Hepatocyte (in vitro differentiated cells): Measurements from ENCODE around the gene KCNJ16. TPM values are rescaled to one million over a fixed set of nuclear protein-coding genes. Genes with fewer than 3 reads are reported as not detected.

ENCODE experiments used
- DNase-seq: peaks from one replicate; pipeline ENCODE4 v3.0.0-alpha.2; 2016; ENCODE audit warnings: low spot score
- H2AFZ ChIP-seq: fragments of 200-600 bp; sonication (generic); 2 replicates; pipeline ENCODE4 v1.6.0; 2016; ENCODE audit warnings: antibody characterized with exemption, mild to moderate bottlenecking
- H3K27ac ChIP-seq: fragments of 200-600 bp; sonication (generic); 2 replicates; pipeline ENCODE4 v1.5.1; 2016; ENCODE audit warnings: mild to moderate bottlenecking
- H3K27me3 ChIP-seq: fragments of 200-600 bp; sonication (generic); 2 replicates; pipeline ENCODE4 v1.6.1; 2016
- H3K36me3 ChIP-seq: fragments of 200-600 bp; sonication (generic); replicated peaks from 2 replicates; pipeline ENCODE4 v1.5.1; 2016; ENCODE audit warnings: low read depth; ENCODE audit not compliant: insufficient read depth
- H3K4me1 ChIP-seq: fragments of 200-600 bp; sonication (generic); 2 replicates; pipeline ENCODE4 v1.5.1; 2016; ENCODE audit warnings: mild to moderate bottlenecking, moderate library complexity; ENCODE audit not compliant: insufficient read depth
- H3K4me2 ChIP-seq: fragments of 200-600 bp; sonication (generic); 2 replicates; pipeline ENCODE4 v1.6.0; 2016
- H3K4me3 ChIP-seq: fragments of 200-600 bp; sonication (generic); 2 replicates; pipeline ENCODE4 v1.5.1; 2016; ENCODE audit warnings: mild to moderate bottlenecking
- H3K79me2 ChIP-seq: fragments of 200-600 bp; sonication (generic); 2 replicates; pipeline ENCODE4 v1.6.0; 2017; ENCODE audit warnings: mild to moderate bottlenecking
- H3K9me2 ChIP-seq: fragments of 200-600 bp; sonication (generic); replicated peaks from 2 replicates; pipeline ENCODE4 v1.6.0; 2017; ENCODE audit warnings: mild to moderate bottlenecking; ENCODE audit not compliant: insufficient read depth
- H3K9me3 ChIP-seq: fragments of 200-600 bp; sonication (generic); 2 replicates; pipeline ENCODE4 v1.5.1; 2016; ENCODE audit warnings: low read depth, mild to moderate bottlenecking
- H4K20me1 ChIP-seq: fragments of 200-600 bp; sonication (generic); 2 replicates; pipeline ENCODE4 v1.6.0; 2016; ENCODE audit warnings: mild to moderate bottlenecking; ENCODE audit not compliant: insufficient read depth, poor library complexity, severe bottlenecking
- EZH2 ChIP-seq: fragments of 200-600 bp; sonication (generic); IDR thresholded peaks from 2 replicates; pipeline ENCODE4 v1.6.1; 2016; ENCODE audit warnings: antibody characterized with exemption, mild to moderate bottlenecking, borderline replicate concordance
- EZH2phosphoT487 ChIP-seq: fragments of 200-600 bp; sonication (generic); IDR thresholded peaks from one replicate; pipeline ENCODE4 v1.6.1; 2018; ENCODE audit warnings: antibody characterized with exemption, mild to moderate bottlenecking, low read depth, moderate library complexity; ENCODE audit not compliant: unreplicated experiment, severe bottlenecking
- WGBS: methylation state at CpG from one replicate; pipeline ENCODE4 v1.1.6; 2016; ENCODE audit warnings: low lambda C conversion rate; ENCODE audit errors: missing lambda C conversion rate; 5-methylcytosine and 5-hydroxymethylcytosine counted together
- polyA plus RNA-seq: library from polyadenylated mRNA; unstranded; fragments of >200 nt; fragmentation: Nextera tagmentation; extraction: Ambion mirVana; gene quantifications from 2 replicates; pipeline ENCODE4 v1.2.1, GENCODE V29; 2016
- total RNA-seq: library from RNA; depleted of rRNA; stranded (reverse); fragments of >200 nt; gene quantifications from 2 replicates; pipeline ENCODE4 v1.2.3, GENCODE V29; 2014
- TF ChIP-seq, protein P1 (sequence below): fragments of 200-600 bp; sonication (generic); IDR thresholded peaks from 2 replicates; pipeline ENCODE4 v1.5.1; 2016; ENCODE audit warnings: antibody characterized with exemption, mild to moderate bottlenecking; ENCODE audit not compliant: poor library complexity

The KCNJ16 gene
- total and polyA plus RNA-seq, 2 experiments from 2014 or later, result 2.7 to 40.6 TPM

DNA sequence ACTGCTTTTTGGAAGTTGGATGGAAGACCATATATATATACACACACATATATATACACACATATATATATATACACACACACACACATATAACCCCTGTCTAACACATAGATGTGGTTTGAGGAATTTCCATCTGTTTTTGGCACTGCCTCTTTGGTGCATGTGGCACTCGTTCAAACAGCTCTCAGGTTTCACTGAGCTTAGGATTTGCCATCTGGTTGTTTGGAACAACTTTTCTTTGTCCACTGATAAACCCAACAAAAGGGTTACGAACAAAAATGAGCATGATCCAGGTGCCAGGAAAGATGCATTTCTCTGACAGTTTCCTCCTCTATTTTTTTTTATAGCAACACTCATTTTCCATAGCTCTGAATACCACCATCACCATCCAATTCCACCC, 14.6 kb upstream of the KCNJ16 start:
- no peak for DNase-seq

DNA sequence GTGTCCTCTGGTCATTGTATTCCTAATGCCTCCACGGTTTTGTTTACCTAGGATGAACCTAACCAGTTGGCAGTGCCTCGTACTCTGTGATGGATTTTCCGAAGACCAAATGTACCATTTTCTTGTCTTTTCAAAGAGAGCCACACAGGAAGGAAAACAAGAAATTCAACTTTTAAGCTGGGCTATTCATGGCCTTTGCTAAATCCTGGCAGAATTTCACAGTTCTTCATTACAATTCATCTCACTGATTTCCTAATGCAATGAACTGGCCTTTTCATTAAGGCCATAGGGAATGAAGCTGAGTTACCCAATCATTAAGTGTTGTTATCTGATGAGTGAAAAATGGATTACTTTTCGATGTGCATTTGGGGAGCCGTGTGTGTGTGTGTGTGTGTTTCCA, 7.9 kb upstream of the KCNJ16 start:
- H3K27me3 ChIP-seq, result no peaks in the 10 kb centered on the region
- no peaks in the 10 kb centered on the region for H3K36me3 ChIP-seq
- TF ChIP-seq, protein P1, sequence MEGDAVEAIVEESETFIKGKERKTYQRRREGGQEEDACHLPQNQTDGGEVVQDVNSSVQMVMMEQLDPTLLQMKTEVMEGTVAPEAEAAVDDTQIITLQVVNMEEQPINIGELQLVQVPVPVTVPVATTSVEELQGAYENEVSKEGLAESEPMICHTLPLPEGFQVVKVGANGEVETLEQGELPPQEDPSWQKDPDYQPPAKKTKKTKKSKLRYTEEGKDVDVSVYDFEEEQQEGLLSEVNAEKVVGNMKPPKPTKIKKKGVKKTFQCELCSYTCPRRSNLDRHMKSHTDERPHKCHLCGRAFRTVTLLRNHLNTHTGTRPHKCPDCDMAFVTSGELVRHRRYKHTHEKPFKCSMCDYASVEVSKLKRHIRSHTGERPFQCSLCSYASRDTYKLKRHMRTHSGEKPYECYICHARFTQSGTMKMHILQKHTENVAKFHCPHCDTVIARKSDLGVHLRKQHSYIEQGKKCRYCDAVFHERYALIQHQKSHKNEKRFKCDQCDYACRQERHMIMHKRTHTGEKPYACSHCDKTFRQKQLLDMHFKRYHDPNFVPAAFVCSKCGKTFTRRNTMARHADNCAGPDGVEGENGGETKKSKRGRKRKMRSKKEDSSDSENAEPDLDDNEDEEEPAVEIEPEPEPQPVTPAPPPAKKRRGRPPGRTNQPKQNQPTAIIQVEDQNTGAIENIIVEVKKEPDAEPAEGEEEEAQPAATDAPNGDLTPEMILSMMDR, result no peak
- TF ChIP-seq EZH2 (no peak), EZH2phosphoT487 (no peak)
- no peaks in the 10 kb centered on the region for H4K20me1 ChIP-seq
- H3K4me2 ChIP-seq, result no peak overlapping the region
- no peaks in the 10 kb centered on the region for H3K9me3 ChIP-seq
- peaks cover 13% of the 10 kb centered on the region for H3K4me1 ChIP-seq
- H3K4me3 ChIP-seq, result no peak overlapping the region
- H3K9me2 ChIP-seq, result no peaks in the 10 kb centered on the region
- no peaks in the 10 kb centered on the region for H3K79me2 ChIP-seq
- H3K27ac ChIP-seq, result no peak overlapping the region
- H2AFZ ChIP-seq, result no peak overlapping the region
- DNase-seq, result no peak
- WGBS, result 65% methylated on average over 5 of the region's 5 CpGs

More for the DNA sequence above, 14.6 kb upstream of the KCNJ16 start:
- H3K79me2 ChIP-seq, result no peaks in the 10 kb centered on the region
- H3K4me1 ChIP-seq, result peaks cover 9% of the 10 kb centered on the region
- no peaks in the 10 kb centered on the region for H3K9me3 ChIP-seq
- H3K4me2 ChIP-seq, result no peak overlapping the region
- H3K27ac ChIP-seq, result no peak overlapping the region
- H3K9me2 ChIP-seq, result no peaks in the 10 kb centered on the region
- TF ChIP-seq, protein P1, result no peak
- TF ChIP-seq EZH2phosphoT487, result no peak
- no peak for TF ChIP-seq EZH2
- WGBS, result 61% methylated on average over 2 of the region's 2 CpGs
- H3K4me3 ChIP-seq, result no peak overlapping the region
- no peak overlapping the region for H2AFZ ChIP-seq
- H3K36me3 ChIP-seq, result no peaks in the 10 kb centered on the region
- no peaks in the 10 kb centered on the region for H4K20me1 ChIP-seq
- H3K27me3 ChIP-seq, result no peaks in the 10 kb centered on the region

DNA sequence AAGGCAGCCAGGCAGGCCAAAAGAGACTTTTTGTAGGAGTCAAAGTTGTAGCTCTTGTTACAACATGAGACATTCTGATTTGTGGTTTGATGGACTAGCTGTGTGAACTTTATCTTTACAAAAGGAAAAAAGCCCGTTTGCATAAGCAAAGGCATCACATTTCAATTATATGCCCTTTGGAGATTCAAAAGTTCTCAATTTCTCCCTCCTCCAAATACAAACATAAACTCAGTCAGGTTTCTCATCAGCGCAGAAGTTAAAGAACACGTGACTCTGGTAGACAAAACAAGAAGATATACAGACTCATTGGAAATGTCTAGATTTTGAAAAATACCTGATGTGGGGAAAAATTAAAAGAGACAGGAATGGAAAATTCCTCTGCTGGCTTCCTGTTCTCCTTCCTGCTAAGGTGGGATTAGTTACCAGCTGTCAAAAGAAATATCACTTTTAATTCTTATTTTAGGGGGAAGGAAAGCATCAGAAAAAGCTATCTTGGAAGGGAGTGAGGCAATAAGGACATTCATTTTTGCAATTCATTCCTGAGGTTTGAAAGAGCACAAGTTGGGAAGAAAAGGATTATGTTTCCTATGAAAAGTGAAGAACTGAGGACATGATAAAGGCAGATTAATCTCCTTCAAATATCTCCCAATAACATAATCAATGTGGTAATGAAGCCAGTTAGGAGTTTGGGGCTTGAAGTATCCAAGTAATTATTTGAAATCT, 4.6 kb upstream of the KCNJ16 start:
- no peak overlapping the region for H2AFZ ChIP-seq
- H3K9me2 ChIP-seq, result no peaks in the 10 kb centered on the region
- WGBS, result 25% methylated on average over 3 of the region's 3 CpGs
- no peak overlapping the region for H3K4me3 ChIP-seq
- no peaks in the 10 kb centered on the region for H3K36me3 ChIP-seq
- TF ChIP-seq EZH2 (no peak), EZH2phosphoT487 (no peak)
- TF ChIP-seq, protein P1, result no peak
- H3K27me3 ChIP-seq, result no peaks in the 10 kb centered on the region
- no peaks in the 10 kb centered on the region for H4K20me1 ChIP-seq
- H3K27ac ChIP-seq, result no peak overlapping the region
- H3K4me2 ChIP-seq, result no peak overlapping the region
- no peaks in the 10 kb centered on the region for H3K9me3 ChIP-seq
- no peaks in the 10 kb centered on the region for H3K79me2 ChIP-seq
- peaks cover 13% of the 10 kb centered on the region for H3K4me1 ChIP-seq
- no peak for DNase-seq
